OCI-LY3 (cell line): ENCODE measurements around the gene NIFK.

Experiments
- CTCF ChIP-seq: fragments of 200-600, 300-600 bp; sonication (generic); IDR thresholded peaks from 2 replicates; pipeline ENCODE4 v1.5.1; 2014; ENCODE audit warnings: antibody characterized with exemption, low read length, low read depth
- EZH2phosphoT487 ChIP-seq: fragments of 200-600 bp; shearing (Covaris generic); IDR thresholded peaks from 2 replicates; pipeline ENCODE4 v1.6.1; 2018; ENCODE audit warnings: antibody characterized with exemption, mixed run types, low read depth

- TF ChIP-seq CTCF, result no peak
- TF ChIP-seq EZH2phosphoT487, result no peak
These were observed 40.4 kb upstream of the NIFK start for GRCh38 chr2:121776885-121777698.
